Measurements from ENCODE around the gene PLB1. TPM values are rescaled to one million over a fixed set of nuclear protein-coding genes. Genes with fewer than 3 reads are reported as not detected.

The PLB1 gene
- total RNA-seq, 1 donor from 2014 or later = 2.5 TPM

DNA sequence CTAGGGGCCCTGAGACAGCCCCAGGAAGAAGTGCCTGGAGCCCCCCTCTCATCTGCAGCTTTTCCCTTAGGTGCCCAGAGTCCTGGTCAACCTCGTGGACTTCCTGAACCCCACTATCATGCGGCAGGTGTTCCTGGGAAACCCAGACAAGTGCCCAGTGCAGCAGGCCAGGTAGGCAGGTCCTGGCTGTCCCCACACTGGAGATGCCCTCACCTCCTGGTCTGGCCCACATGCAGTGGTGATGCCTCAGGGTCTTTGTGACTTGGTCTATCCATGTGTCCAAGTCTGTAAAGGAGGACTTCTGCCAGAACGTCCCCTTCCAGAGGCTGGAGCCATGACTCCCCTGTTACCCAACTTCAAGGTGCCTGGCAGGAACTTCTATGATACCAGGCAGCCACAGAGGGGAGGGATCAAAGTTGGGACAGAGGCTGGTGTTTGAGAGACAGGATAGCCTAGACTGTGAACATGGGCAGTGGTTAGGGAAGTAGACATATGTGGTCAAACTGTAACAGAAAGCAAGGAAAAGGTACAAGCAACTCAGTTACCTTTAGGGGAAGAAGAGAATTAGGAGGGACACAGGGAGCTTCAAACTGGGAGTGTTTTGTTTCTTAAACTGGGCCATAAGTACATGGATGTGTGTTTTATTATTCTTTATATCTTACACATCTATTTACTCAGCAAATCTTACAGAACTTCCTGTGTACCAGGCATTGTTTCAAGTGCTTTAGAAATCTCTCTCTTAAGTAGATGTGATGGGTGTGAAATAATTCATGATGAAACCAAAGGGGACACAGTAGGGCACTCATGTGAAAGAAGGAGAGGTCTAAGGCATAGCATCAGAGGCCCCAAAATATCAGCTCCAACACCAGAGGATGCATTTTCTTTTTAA is 107.1 kb downstream of the PLB1 start:
- no peak overlapping the region for H3K27ac ChIP-seq
- no peaks in the 10 kb centered on the region for H3K36me3 ChIP-seq
- DNase-seq (ENCODE audit: extremely low spot score in 2 of 2) = no peak
- intact Hi-C loops (cut with DNase I) = no loop called here
- no peak overlapping the region for H3K4me3 ChIP-seq
- H3K9me3 ChIP-seq = no peaks in the 10 kb centered on the region
- TF ChIP-seq POLR2A (IDR thresholded peaks at IDR 0.05) (no peak), POLR2AphosphoS5 (IDR thresholded peaks at IDR 0.05; ENCODE audit: insufficient read depth in 1 of 2, low read depth in 1 of 2) (no peak)
- TF ChIP-seq, protein P1, sequence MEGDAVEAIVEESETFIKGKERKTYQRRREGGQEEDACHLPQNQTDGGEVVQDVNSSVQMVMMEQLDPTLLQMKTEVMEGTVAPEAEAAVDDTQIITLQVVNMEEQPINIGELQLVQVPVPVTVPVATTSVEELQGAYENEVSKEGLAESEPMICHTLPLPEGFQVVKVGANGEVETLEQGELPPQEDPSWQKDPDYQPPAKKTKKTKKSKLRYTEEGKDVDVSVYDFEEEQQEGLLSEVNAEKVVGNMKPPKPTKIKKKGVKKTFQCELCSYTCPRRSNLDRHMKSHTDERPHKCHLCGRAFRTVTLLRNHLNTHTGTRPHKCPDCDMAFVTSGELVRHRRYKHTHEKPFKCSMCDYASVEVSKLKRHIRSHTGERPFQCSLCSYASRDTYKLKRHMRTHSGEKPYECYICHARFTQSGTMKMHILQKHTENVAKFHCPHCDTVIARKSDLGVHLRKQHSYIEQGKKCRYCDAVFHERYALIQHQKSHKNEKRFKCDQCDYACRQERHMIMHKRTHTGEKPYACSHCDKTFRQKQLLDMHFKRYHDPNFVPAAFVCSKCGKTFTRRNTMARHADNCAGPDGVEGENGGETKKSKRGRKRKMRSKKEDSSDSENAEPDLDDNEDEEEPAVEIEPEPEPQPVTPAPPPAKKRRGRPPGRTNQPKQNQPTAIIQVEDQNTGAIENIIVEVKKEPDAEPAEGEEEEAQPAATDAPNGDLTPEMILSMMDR (IDR thresholded peaks at IDR 0.05) = no peak
- peaks cover 15% of the 10 kb centered on the region for H3K4me1 ChIP-seq
- no peaks in the 10 kb centered on the region for H3K27me3 ChIP-seq

DNA sequence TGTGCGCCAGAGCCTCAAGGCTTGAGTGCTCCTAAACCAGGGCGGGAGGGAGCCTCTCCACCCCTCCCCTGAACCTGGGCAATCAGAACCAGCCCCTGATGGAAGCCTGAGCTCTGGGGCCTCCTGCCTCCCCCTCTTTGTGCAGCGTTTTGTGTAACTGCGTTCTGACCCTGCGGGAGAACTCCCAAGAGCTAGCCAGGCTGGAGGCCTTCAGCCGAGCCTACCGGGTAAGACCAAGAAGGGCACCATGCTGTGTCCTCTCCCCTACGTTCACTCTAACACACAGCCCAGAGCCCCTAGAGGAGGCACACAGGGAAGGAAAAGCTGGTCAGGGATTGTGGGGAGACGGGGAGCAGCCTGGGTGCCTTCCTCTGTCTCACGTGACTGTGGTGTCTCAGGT is 108.0 kb downstream of the PLB1 start:
- Histone ChIP-seq H3K4me1 (peaks cover 15% of the 10 kb centered on the region), H3K4me3 (no peak overlapping the region), H3K9me3 (no peaks in the 10 kb centered on the region), H3K36me3 (no peaks in the 10 kb centered on the region), H3K27me3 (no peaks in the 10 kb centered on the region), H3K27ac (no peak overlapping the region)
- TF ChIP-seq POLR2A (IDR thresholded peaks at IDR 0.05) (no peak), POLR2AphosphoS5 (IDR thresholded peaks at IDR 0.05; ENCODE audit: insufficient read depth in 1 of 2, low read depth in 1 of 2) (no peak)
- TF ChIP-seq, protein P1 (IDR thresholded peaks at IDR 0.05) = no peak
- no peak for DNase-seq (ENCODE audit: extremely low spot score in 2 of 2)
- intact Hi-C loops (cut with DNase I) = no loop called here

GRCh38 chr2:28604284-28604843 is 108.5 kb downstream of the PLB1 start:
- no peak for DNase-seq (ENCODE audit: extremely low spot score in 2 of 2)
- Histone ChIP-seq H3K4me3 (no peak overlapping the region), H3K4me1 (peaks cover 15% of the 10 kb centered on the region), H3K27ac (no peak overlapping the region), H3K27me3 (no peaks in the 10 kb centered on the region), H3K36me3 (no peaks in the 10 kb centered on the region), H3K9me3 (no peaks in the 10 kb centered on the region)
- intact Hi-C loops (cut with DNase I) = no loop called here
- TF ChIP-seq POLR2A (IDR thresholded peaks at IDR 0.05) (no peak), POLR2AphosphoS5 (IDR thresholded peaks at IDR 0.05; ENCODE audit: insufficient read depth in 1 of 2, low read depth in 1 of 2) (no peak)
- TF ChIP-seq, protein P1 (IDR thresholded peaks at IDR 0.05) = no peak

DNA sequence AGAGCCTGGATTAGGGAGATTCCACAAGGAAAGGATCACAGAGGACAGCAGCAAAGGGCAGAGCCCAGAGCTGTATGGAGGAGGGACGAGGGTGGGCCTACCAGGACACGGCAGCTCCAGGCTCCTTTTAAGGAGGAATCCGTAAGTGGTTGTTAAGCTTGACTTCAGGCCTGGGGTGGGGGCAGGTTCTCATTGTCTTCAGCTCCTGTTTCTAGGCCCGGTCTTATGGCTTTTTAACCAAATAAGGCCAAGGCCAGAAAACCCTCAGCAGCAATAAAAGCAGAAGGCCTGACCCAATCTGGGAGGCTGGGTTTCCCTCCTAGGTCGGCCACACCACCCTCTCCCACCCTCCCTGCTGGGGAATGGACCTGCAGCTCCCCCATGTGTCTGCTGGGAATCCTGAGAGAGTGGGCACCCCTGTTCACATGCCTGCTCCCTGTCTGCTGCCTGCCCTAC is 111.2 kb downstream of the PLB1 start:
- TF ChIP-seq, protein P1 (IDR thresholded peaks at IDR 0.05) = no peak
- TF ChIP-seq POLR2AphosphoS5 (IDR thresholded peaks at IDR 0.05; ENCODE audit: insufficient read depth in 1 of 2, low read depth in 1 of 2) (peak in 1 of 2 donors; percentile 29), POLR2A (IDR thresholded peaks at IDR 0.05) (no peak)
- peak overlapping the region; percentile 75 for H3K27ac ChIP-seq
- no peaks in the 10 kb centered on the region for H3K36me3 ChIP-seq
- peaks cover 29% of the 10 kb centered on the region for H3K4me1 ChIP-seq
- intact Hi-C loops (cut with DNase I) = no loop called here
- no peaks in the 10 kb centered on the region for H3K9me3 ChIP-seq
- DNase-seq (ENCODE audit: extremely low spot score in 2 of 2) = no peak
- H3K4me3 ChIP-seq = no peak overlapping the region
- no peaks in the 10 kb centered on the region for H3K27me3 ChIP-seq
